Activated CD4-positive, alpha-beta T cell treated with anti-CD3 and anti-CD28 coated beads, Interleukin-2, Interleukin-4, amounts not matched to agents 100 ng/mL and 50 ng/mL, durations not matched to agents 16 hours and 8 hours (primary cell): ENCODE results near the gene BTF3L4.

ENCODE experiments used
- DNase-seq: peaks from one replicate; pipeline ENCODE4 v3.0.0-alpha.2; 2020; ENCODE audit warnings: low spot score

The BTF3L4 gene

DNA sequence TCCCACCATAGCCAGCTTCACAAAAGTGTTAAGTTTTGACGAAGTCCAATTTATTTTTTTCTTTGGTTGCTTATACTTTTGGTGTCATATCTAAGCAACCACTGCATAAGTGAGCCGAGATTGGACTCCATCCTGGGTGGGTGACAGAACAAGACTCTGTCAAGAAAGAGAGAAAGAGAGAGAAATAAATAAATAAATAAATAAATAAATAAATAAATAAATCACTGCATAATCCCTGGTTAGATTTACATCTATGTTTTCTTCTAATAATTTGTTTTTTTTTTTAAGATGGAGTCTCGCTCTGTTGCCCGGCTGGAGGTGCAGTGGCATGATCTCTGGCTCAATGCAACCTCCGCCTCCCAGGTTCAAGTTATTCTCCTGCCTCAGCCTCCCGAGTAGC is 67.5 kb downstream of the BTF3L4 start:
- DNase-seq = no peak

GRCh38 chr1:52125736-52126359 is 69.8 kb downstream of the BTF3L4 start:
- DNase-seq = no peak

- DNase-seq = peak; percentile 14
These were observed 71.4 kb downstream of the BTF3L4 start for GRCh38 chr1:52127181-52128180.

- DNase-seq = peak; percentile 84
These were observed 83.9 kb downstream of the BTF3L4 start for GRCh38 chr1:52139817-52140540.
